GM12878 (cell line): ENCODE data around the gene SLC22A4. TPM values are rescaled to one million over a fixed set of nuclear protein-coding genes. Genes with fewer than 3 reads are reported as not detected.

Experiments
- ATAC-seq: fragments of 200-7000 bp; cut with Tn5 transposase; 3 replicates; pipeline ENCODE4 v1.9.1; 2020; ENCODE audit warnings: mild to moderate bottlenecking, moderate library complexity
- BruUV-seq: library from RNA; stranded (reverse); fragments of 400-500 nt; replicated peaks from 2 replicates; lab custom pipeline; 2021; lab: Mats Ljungman, UMichigan
- CTCF ChIA-PET: fragments of 300-600 bp; sonication (Branson Sonifier 250); formaldehyde crosslinking; extraction: SDS; loops from one replicate; lab custom pipeline; 2021; ENCODE audit warnings: inconsistent platforms; lab: Yijun Ruan, JAX
- POLR2A ChIA-PET: fragments of 350-600 bp; formaldehyde crosslinking; extraction: SDS; loops from one replicate; lab custom pipeline; 2021; ENCODE audit warnings: inconsistent platforms; lab: Charles Lee
- RAD21 ChIA-PET: fragments of 300-600 bp; sonication (Branson Sonifier 250); formaldehyde crosslinking; loops from one replicate; lab custom pipeline; 2023; ENCODE audit warnings: antibody characterized with exemption; ENCODE audit not compliant: unreplicated experiment; lab: Charles Lee
- SMC1A ChIA-PET: fragments of 300-600 bp; sonication (Branson Sonifier 250); formaldehyde crosslinking; loops from one replicate; lab custom pipeline; 2023; ENCODE audit not compliant: unreplicated experiment, uncharacterized antibody; lab: Charles Lee
- DNase-seq: peaks from one replicate; pipeline ENCODE4 v3.0.0-alpha.2; 2011; ENCODE audit warnings: low read depth, low spot score
- FAIRE-seq: peaks from 3 replicates; lab custom pipeline; 2011; peaks lifted over from hg19 to GRCh38; lab: Jason Lieb, UNC
- H2AFZ ChIP-seq: 2 replicates; pipeline ENCODE4 v1.6.0; 2011; ENCODE audit warnings: low read depth, low read length, control low read depth; ENCODE audit not compliant: control insufficient read depth
- H3K27ac ChIP-seq: 2 replicates; pipeline ENCODE4 v1.5.1; 2011; ENCODE audit warnings: control low read depth; ENCODE audit not compliant: control insufficient read depth, insufficient read depth
- H3K27me3 ChIP-seq, 2 experiments: replicated peaks in 1 of 2; 2 replicates each; pipeline versions ENCODE4 v1.6.0 to v1.6.1; 2011; ENCODE audit warnings: low read length in 1 of 2; ENCODE audit not compliant: control insufficient read depth in 2 of 2, insufficient read depth in 2 of 2
- H3K36me3 ChIP-seq, 2 experiments: 2 replicates each; pipeline ENCODE4 v1.5.1; 2011; ENCODE audit warnings: low read length in 1 of 2; ENCODE audit not compliant: control insufficient read depth in 2 of 2, insufficient read depth in 2 of 2
- H3K4me1 ChIP-seq: 2 replicates; pipeline ENCODE4 v1.6.1; 2011; ENCODE audit warnings: mild to moderate bottlenecking, low read length, moderate library complexity, mixed read lengths; ENCODE audit not compliant: control insufficient read depth, insufficient read depth
- H3K4me2 ChIP-seq: 2 replicates; pipeline ENCODE4 v1.6.0; 2011; ENCODE audit warnings: control low read depth; ENCODE audit not compliant: control insufficient read depth, insufficient read depth
- H3K4me3 ChIP-seq: fragments of 200-600 bp; sonication (generic); 2 replicates; pipeline ENCODE4 v1.5.1; 2016
- H3K79me2 ChIP-seq: 2 replicates; pipeline ENCODE4 v1.6.0; 2011; ENCODE audit warnings: low read length; ENCODE audit not compliant: control insufficient read depth, insufficient read depth
- H3K9ac ChIP-seq: 2 replicates; pipeline ENCODE4 v1.8.0; 2011; ENCODE audit warnings: low read length, control low read depth, mixed read lengths; ENCODE audit not compliant: control insufficient read depth, insufficient read depth
- H3K9me3 ChIP-seq: replicated peaks from 3 replicates; pipeline ENCODE4 v1.5.1; 2011; ENCODE audit warnings: mild to moderate bottlenecking, low read length; ENCODE audit not compliant: control insufficient read depth, insufficient read depth
- H4K20me1 ChIP-seq: 2 replicates; pipeline ENCODE4 v1.6.0; 2011; ENCODE audit not compliant: control insufficient read depth, insufficient read depth
- BCL11A ChIP-seq: IDR thresholded peaks from 2 replicates; pipeline ENCODE4 v1.6.1; 2011; ENCODE audit warnings: low read depth, low read length
- CBFB ChIP-seq: IDR thresholded peaks from 2 replicates; pipeline ENCODE4 v1.6.1; 2016; ENCODE audit warnings: antibody characterized with exemption, low read depth
- CEBPB ChIP-seq, 2 experiments: fragments of 150-350 bp in 1 of 2; IDR thresholded peaks; 2 replicates each; pipeline ENCODE4 v1.6.1; 2012 to 2014; ENCODE audit warnings: low read depth in 2 of 2, low read length in 2 of 2, borderline replicate concordance in 1 of 2, inconsistent platforms in 1 of 2
- EED ChIP-seq: sonication (generic); IDR thresholded peaks from 2 replicates; pipeline ENCODE4 v1.6.1; 2016; ENCODE audit warnings: antibody characterized with exemption, low read depth
- EP300 ChIP-seq, 2 experiments: fragments of 150-350 bp in 1 of 2; IDR thresholded peaks; 2 replicates each; pipeline ENCODE4 v1.6.1; 2011 to 2012; ENCODE audit warnings: low read depth in 2 of 2, low read length in 2 of 2, borderline replicate concordance in 1 of 2, improper control_type of control experiment in 1 of 2, inconsistent platforms in 1 of 2; ENCODE audit not compliant: control insufficient read depth in 1 of 2
- MEF2A ChIP-seq: IDR thresholded peaks from 2 replicates; pipeline ENCODE4 v1.6.1; 2011; ENCODE audit warnings: low read depth, mild to moderate bottlenecking, low read length, moderate library complexity; ENCODE audit not compliant: insufficient read depth
- MTA2 ChIP-seq: fragments of 450-650 bp; IDR thresholded peaks from 2 replicates; pipeline ENCODE4 v1.6.1; 2016; ENCODE audit warnings: low read depth, mild to moderate bottlenecking, moderate library complexity
- MYB ChIP-seq: fragments of 150-350 bp; IDR thresholded peaks from 2 replicates; pipeline ENCODE4 v1.6.1; 2014; ENCODE audit warnings: mild to moderate bottlenecking, low read depth, low read length, borderline replicate concordance
- MYC ChIP-seq: IDR thresholded peaks from 2 replicates; pipeline ENCODE4 v1.6.1; 2011; ENCODE audit warnings: mild to moderate bottlenecking, low read length, moderate library complexity, inconsistent platforms; ENCODE audit not compliant: insufficient read depth, insufficient replicate concordance, insufficient read length, severe bottlenecking
- NFIC ChIP-seq: IDR thresholded peaks from 2 replicates; pipeline ENCODE4 v1.6.1; 2012; ENCODE audit warnings: low read depth, mild to moderate bottlenecking, inconsistent platforms, low read length, moderate library complexity
- NFYA ChIP-seq: IDR thresholded peaks from 2 replicates; pipeline ENCODE4 v1.6.1; 2011; ENCODE audit warnings: low read depth, mild to moderate bottlenecking, low read length, improper control_type of control experiment, borderline replicate concordance
- PAX8 ChIP-seq: fragments of 450-650 bp; IDR thresholded peaks from 2 replicates; pipeline ENCODE4 v1.6.1; 2017; ENCODE audit warnings: mild to moderate bottlenecking, moderate library complexity
- RAD51 ChIP-seq: fragments of 450-650 bp; IDR thresholded peaks from 2 replicates; pipeline ENCODE4 v1.6.1; 2016; ENCODE audit warnings: moderate library complexity, mild to moderate bottlenecking, inconsistent platforms
- SMAD1 ChIP-seq: fragments of 450-650 bp; IDR thresholded peaks from 2 replicates; pipeline ENCODE4 v1.6.1; 2018; ENCODE audit warnings: mild to moderate bottlenecking, low read depth; ENCODE audit not compliant: partially characterized antibody
- TCF12 ChIP-seq: IDR thresholded peaks from 2 replicates; pipeline ENCODE4 v1.6.1; 2011; ENCODE audit warnings: low read depth, mild to moderate bottlenecking, low read length
- ZBED1 ChIP-seq: IDR thresholded peaks from 2 replicates; pipeline ENCODE4 v1.6.1; 2016; ENCODE audit warnings: borderline replicate concordance
- ZNF24 ChIP-seq: fragments of 450-650 bp; IDR thresholded peaks from 2 replicates; pipeline ENCODE4 v1.6.1; 2017; ENCODE audit warnings: antibody characterized with exemption, mild to moderate bottlenecking
- WGBS: methylation state at CpG from one replicate; pipeline ENCODE4 v1.1.6; 2016; ENCODE audit warnings: low lambda C conversion rate; ENCODE audit not compliant: insufficient replicate concordance, insufficient coverage; ENCODE audit errors: missing lambda C conversion rate; 5-methylcytosine and 5-hydroxymethylcytosine counted together
- in situ Hi-C: fragments of 300-500 bp; cut with MboI; formaldehyde crosslinking; loops from 9 replicates; pipeline ENCODE4 v1.14.3; 2018; ENCODE audit warnings: mixed read lengths
- intact Hi-C: fragments of 100-400 bp; cut with micrococcal nuclease; formaldehyde crosslinking; loops from one replicate; pipeline ENCODE4 v1.14.2; 2022; ENCODE audit not compliant: unreplicated experiment
- polyA plus RNA-seq, 11 experiments: library from polyadenylated mRNA; depleted of rRNA in 4 of 11; unstranded in 6 of 11; stranded (reverse) in 5 of 11; fragments of >200 nt; fragmentation: Nextera tagmentation in 4 of 11; fragmentation: Illumina TruSeq in 1 of 11; extraction: Ambion mirVana in 4 of 11; extraction: Trizol in 1 of 11; gene quantifications; 1 replicate in 1 of 11; 2 replicates in 10 of 11; pipeline versions ENCODE4 v1.2.1 to v1.2.3, GENCODE V29; 2011 to 2016; ENCODE audit warnings: inconsistent platforms in 2 of 11, missing spikeins in 2 of 11, low read depth in 1 of 11
- total RNA-seq, 4 experiments: library from RNA; depleted of rRNA in 3 of 4; stranded (reverse); fragments of >200 nt in 3 of 4; fragmentation: Illumina TruSeq in 1 of 4; extraction: Trizol in 1 of 4; gene quantifications; 2 replicates each; pipeline versions ENCODE4 v1.2.1 to v1.2.3, GENCODE V29; 2013 to 2021
- TF ChIP-seq, protein P1 (sequence below): fragments of 450-650 bp; IDR thresholded peaks from 2 replicates; pipeline ENCODE4 v1.6.1; 2017; ENCODE audit warnings: mild to moderate bottlenecking, low read depth, inconsistent platforms; ENCODE audit not compliant: poor library complexity, severe bottlenecking
- TF ChIP-seq, protein P2 (sequence below): fragments of 150-350 bp; IDR thresholded peaks from 2 replicates; pipeline ENCODE4 v1.6.1; 2016; ENCODE audit warnings: low read depth, low read length

Gene SLC22A4
- total and polyA plus RNA-seq, 10 of the 15 experiments (the other 5 are each of a cell fraction or from before 2014, with no cell fraction given): 0.04 to 0.61 (median 0.10) TPM; not detected in 2

DNA sequence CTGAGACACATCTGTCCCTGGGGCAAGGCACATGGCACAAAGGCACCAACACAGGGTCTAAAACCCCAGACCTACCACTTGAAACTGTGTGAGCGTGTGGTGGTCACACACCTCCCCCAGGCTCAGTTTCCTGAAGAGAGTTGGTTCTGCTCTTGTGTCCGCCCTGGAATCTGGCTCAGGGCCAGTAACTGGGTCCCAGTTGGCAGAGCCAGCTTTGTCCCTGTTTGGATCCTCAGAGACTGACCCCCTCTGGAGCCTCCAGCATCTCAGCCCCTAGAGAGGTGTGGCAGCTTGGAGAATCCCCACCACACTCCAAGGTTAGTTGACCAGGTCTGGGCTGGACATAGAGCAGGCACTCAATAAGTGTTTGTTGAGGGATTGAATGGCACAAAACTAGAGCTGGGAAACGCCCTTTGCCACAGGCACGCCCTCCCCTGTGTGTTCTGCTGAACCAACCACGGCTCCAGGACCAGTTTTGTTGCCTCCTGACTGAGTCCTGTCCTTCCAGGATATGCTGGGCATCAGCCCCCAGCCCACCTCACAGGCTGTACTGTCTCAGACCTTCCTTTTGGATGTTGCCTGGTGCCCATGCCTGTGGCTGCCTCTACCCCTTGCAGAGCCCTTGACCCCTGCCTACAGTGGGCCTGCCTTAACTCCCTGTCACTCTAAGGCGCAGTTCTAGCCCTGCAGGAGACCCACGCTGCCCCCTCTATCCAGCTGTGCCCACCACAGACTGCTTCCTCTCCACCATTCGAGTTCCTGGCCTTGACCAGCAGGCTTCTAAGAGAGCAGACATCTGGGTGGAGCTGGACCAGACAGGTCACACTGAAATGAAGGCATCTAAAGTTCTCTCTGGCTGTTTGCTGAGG, 40.5 kb upstream of the SLC22A4 start:
- RAD21 ChIA-PET: interaction anchor here (1.2 to 1.5 kb wide), 2 partner anchors 10 to 116 kb away, joined by 3 to 4 read pairs; partner anchors contain the start of gene SLC22A5
- peaks cover 2 to 7% of the 10 kb centered on the region in 2 experiments for H3K27me3 ChIP-seq

More for the DNA sequence above, 40.5 kb upstream of the SLC22A4 start:
- Histone ChIP-seq H3K79me2 (no peaks in the 10 kb centered on the region), H3K9ac (no peak overlapping the region), H3K4me2 (no peak overlapping the region), H3K4me1 (no peaks in the 10 kb centered on the region), H3K27ac (no peak overlapping the region), H3K9me3 (no peaks in the 10 kb centered on the region), H2AFZ (no peak overlapping the region), H4K20me1 (no peaks in the 10 kb centered on the region), H3K36me3 (no peaks in the 10 kb centered on the region), H3K4me3 (no peak overlapping the region)
- TF ChIP-seq ZBED1 (no peak), CEBPB (IDR thresholded peaks at IDR 0.05; ENCODE audit: borderline replicate concordance in 1 of 2, low read depth in 2 of 2, low read length in 2 of 2) (no peak), CBFB (no peak), TCF12 (no peak), NFYA (no peak), PAX8 (no peak), NFIC (no peak), MEF2A (no peak), BCL11A (no peak), EP300 (IDR thresholded peaks at IDR 0.05; ENCODE audit: borderline replicate concordance in 1 of 2, control insufficient read depth in 1 of 2, low read depth in 2 of 2, low read length in 2 of 2) (no peak), MYB (no peak), MYC (no peak), RAD51 (no peak), EED (no peak), ZNF24 (no peak), MTA2 (no peak), SMAD1 (no peak)
- TF ChIP-seq, protein P1, sequence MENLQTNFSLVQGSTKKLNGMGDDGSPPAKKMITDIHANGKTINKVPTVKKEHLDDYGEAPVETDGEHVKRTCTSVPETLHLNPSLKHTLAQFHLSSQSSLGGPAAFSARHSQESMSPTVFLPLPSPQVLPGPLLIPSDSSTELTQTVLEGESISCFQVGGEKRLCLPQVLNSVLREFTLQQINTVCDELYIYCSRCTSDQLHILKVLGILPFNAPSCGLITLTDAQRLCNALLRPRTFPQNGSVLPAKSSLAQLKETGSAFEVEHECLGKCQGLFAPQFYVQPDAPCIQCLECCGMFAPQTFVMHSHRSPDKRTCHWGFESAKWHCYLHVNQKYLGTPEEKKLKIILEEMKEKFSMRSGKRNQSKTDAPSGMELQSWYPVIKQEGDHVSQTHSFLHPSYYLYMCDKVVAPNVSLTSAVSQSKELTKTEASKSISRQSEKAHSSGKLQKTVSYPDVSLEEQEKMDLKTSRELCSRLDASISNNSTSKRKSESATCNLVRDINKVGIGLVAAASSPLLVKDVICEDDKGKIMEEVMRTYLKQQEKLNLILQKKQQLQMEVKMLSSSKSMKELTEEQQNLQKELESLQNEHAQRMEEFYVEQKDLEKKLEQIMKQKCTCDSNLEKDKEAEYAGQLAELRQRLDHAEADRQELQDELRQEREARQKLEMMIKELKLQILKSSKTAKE: no peak
- TF ChIP-seq, protein P2, sequence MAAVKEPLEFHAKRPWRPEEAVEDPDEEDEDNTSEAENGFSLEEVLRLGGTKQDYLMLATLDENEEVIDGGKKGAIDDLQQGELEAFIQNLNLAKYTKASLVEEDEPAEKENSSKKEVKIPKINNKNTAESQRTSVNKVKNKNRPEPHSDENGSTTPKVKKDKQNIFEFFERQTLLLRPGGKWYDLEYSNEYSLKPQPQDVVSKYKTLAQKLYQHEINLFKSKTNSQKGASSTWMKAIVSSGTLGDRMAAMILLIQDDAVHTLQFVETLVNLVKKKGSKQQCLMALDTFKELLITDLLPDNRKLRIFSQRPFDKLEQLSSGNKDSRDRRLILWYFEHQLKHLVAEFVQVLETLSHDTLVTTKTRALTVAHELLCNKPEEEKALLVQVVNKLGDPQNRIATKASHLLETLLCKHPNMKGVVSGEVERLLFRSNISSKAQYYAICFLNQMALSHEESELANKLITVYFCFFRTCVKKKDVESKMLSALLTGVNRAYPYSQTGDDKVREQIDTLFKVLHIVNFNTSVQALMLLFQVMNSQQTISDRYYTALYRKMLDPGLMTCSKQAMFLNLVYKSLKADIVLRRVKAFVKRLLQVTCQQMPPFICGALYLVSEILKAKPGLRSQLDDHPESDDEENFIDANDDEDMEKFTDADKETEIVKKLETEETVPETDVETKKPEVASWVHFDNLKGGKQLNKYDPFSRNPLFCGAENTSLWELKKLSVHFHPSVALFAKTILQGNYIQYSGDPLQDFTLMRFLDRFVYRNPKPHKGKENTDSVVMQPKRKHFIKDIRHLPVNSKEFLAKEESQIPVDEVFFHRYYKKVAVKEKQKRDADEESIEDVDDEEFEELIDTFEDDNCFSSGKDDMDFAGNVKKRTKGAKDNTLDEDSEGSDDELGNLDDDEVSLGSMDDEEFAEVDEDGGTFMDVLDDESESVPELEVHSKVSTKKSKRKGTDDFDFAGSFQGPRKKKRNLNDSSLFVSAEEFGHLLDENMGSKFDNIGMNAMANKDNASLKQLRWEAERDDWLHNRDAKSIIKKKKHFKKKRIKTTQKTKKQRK: no peak
- SMC1A ChIA-PET: interaction anchor here (1.4 kb wide), 1 partner anchor 39 kb away, joined by 4 read pairs; no protein-coding TSS in a partner anchor
- DNase-seq: no peak
- in situ Hi-C loops: no loop called here
- CTCF ChIA-PET: interaction anchor here (1.3 to 8.7 kb wide), 2 partner anchors 15 to 19 kb away, joined by 3 to 74 read pairs; no protein-coding TSS in a partner anchor
- intact Hi-C loops: no loop called here
- POLR2A ChIA-PET: no interaction called here
- BruUV-seq: no TSS peak
- ATAC-seq: no peak
- FAIRE-seq: no peak
- WGBS: 7% methylated on average over 8 of the region's 8 CpGs
